Activated CD8-positive, alpha-beta T cell treated with anti-CD3 and anti-CD28 coated beads, Interleukin-2, amount 10 ng/mL, durations not matched to agents 7 days and 5 days (primary cell): ENCODE measurements around the gene ACOT11. TPM values are rescaled to one million over a fixed set of nuclear protein-coding genes. Genes with fewer than 3 reads are reported as not detected.

Experiments
- ATAC-seq: fragments of 150-1000 bp; cut with Tn5 transposase; one replicate; pipeline ENCODE4 v1.10.0; 2021; ENCODE audit warnings: moderate library complexity
- CTCF ChIA-PET: fragments of 350-600 bp; sonication (Branson Sonifier 250); formaldehyde crosslinking; loops from one replicate; lab custom pipeline; 2021; ENCODE audit warnings: antibody characterized with exemption; lab: Charles Lee
- POLR2A ChIA-PET: fragments of 350-600 bp; sonication (Branson Sonifier 250); formaldehyde crosslinking; loops from one replicate; lab custom pipeline; 2021; ENCODE audit warnings: antibody characterized with exemption; lab: Charles Lee
- DNase-seq: peaks from one replicate; pipeline ENCODE4 v3.0.0-alpha.2; 2020
- H3K27ac Mint-ChIP-seq: one replicate; pipeline ENCODE4 v1.8.0; 2021; ENCODE audit warnings: mild to moderate bottlenecking, mixed read lengths
- H3K27me3 Mint-ChIP-seq: one replicate; pipeline ENCODE4 v1.8.0; 2021; ENCODE audit warnings: low read depth, mixed read lengths
- H3K36me3 Mint-ChIP-seq: one replicate; pipeline ENCODE4 v1.8.0; 2021; ENCODE audit warnings: low read depth, mixed read lengths
- H3K4me1 Mint-ChIP-seq: one replicate; pipeline ENCODE4 v1.8.0; 2021; ENCODE audit warnings: low read depth, mixed read lengths
- H3K4me3 Mint-ChIP-seq: one replicate; pipeline ENCODE4 v1.8.0; 2021; ENCODE audit warnings: mild to moderate bottlenecking, mixed read lengths
- H3K9me3 Mint-ChIP-seq: one replicate; pipeline ENCODE4 v1.8.0; 2022; ENCODE audit warnings: mixed read lengths; ENCODE audit not compliant: insufficient read depth
- total RNA-seq, 2 experiments: library from RNA; stranded (reverse); gene quantifications; one replicate each; pipeline ENCODE4 v1.2.3, GENCODE V29; 2021

The ACOT11 gene
- total RNA-seq, 2 experiments from 2014 or later = 1.3 to 1.6 TPM

GRCh38 chr1:54607821-54608565 lies 60.0 kb downstream of the ACOT11 start:
- Mint-ChIP-seq H3K27ac (no peak overlapping the region), H3K4me1 (peaks cover 14% of the 10 kb centered on the region), H3K9me3 (no peaks in the 10 kb centered on the region), H3K4me3 (no peak overlapping the region), H3K36me3 (no peaks in the 10 kb centered on the region), H3K27me3 (no peaks in the 10 kb centered on the region)
- ChIA-PET CTCF (no interaction called here), POLR2A (no interaction called here)
- ATAC-seq (no peak), DNase-seq (no peak)

DNA sequence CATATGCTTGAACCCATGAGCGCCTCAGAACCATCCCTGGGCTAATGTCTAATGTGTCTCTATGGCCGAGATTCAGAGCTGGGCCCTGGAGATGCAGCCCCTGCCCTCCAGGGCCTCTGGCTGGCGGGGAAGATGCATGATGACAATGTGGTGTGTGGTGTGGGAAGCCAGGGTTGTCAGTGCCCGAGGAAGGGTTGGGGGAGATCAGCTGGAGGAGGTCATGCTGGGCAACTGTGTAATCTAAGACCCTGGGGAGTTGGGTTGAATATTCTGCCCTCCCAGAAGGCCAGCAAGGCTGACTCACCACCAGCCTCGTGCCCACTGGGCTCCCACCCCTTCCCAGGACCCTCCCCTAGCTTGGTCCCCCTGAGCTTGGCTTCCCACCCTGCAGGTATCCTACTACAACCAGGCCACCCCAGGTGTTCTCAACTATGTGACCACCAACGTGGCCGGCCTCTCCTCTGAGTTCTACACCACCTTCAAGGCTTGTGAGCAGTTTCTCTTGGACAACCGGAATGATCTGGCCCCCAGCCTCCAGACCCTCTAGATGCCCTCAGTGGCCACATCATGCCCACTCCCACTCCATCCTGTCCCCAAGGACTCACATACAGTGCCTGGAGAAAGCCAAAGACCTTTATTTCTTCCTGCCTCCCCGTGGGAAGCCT lies 60.7 kb downstream of the ACOT11 start:
- Mint-ChIP-seq H3K4me3 (no peak overlapping the region), H3K36me3 (no peaks in the 10 kb centered on the region), H3K27me3 (no peaks in the 10 kb centered on the region), H3K9me3 (no peaks in the 10 kb centered on the region), H3K27ac (no peak overlapping the region), H3K4me1 (peaks cover 14% of the 10 kb centered on the region)
- CTCF ChIA-PET = no interaction called here
- DNase-seq = no peak
- POLR2A ChIA-PET = no interaction called here
- no peak for ATAC-seq

DNA sequence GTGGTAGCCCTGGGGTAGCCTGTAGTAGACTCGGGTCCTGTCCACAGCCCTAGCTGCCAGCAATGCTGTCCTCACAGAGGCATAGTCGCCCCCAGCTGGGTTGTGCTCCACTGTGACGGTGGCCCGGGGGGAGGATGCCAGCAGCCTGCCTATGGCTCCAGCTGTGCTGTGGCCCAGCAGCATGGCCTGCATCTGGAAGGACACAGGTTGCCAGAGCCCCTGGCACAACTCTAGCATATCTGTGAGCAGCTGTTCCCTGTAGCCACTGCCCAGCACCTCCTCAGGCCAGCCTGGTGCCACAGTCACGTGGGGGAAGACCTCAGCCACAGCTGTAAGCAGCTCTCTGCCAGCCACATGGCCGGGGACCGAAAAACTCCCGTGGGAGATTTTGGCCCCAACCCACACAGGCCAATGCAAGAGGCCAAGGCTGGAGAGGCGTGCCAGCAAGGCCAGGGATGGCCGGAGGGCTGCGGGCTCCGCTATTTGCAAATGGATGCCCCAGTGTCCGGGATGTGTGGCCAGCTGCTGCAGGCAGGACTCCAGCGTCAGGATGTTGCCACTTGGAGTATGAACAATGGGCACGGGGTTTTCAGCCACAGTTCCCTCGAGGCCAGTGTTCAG lies 61.4 kb downstream of the ACOT11 start:
- Mint-ChIP-seq H3K27ac (no peak overlapping the region), H3K36me3 (no peaks in the 10 kb centered on the region), H3K27me3 (no peaks in the 10 kb centered on the region), H3K4me1 (peaks cover 11% of the 10 kb centered on the region), H3K4me3 (no peak overlapping the region), H3K9me3 (no peaks in the 10 kb centered on the region)
- ATAC-seq = no peak
- DNase-seq = no peak
- ChIA-PET CTCF (no interaction called here), POLR2A (no interaction called here)

DNA sequence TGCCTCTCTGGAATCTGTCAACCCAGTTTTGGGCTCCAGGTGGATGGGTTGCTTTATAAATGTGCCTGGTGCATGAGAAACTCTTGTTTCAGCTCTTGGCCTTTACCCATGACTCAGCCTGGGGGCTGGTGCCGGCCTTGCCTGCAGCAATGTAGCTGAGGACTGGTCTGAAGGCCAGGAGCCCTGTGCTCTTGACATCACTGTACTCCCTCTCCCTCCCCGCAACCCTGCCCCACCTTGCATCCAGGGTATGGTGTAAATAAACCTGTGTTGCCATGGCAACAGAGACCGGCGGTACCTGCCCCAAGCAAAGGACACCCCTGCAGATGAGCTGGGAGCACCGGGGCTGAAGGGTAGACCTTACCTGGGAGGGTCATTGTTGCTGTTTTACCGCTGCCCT lies 62.0 kb downstream of the ACOT11 start:
- H3K27me3 Mint-ChIP-seq = peaks cover under 1% of the 10 kb centered on the region
- peaks cover 5% of the 10 kb centered on the region for H3K4me1 Mint-ChIP-seq
- ATAC-seq (no peak), DNase-seq (no peak)
- CTCF ChIA-PET = no interaction called here
- POLR2A ChIA-PET = interaction anchor here (0.6 kb wide), 1 partner anchor 183 kb away, joined by 3 read pairs; no protein-coding TSS in a partner anchor
- H3K9me3 Mint-ChIP-seq = no peaks in the 10 kb centered on the region
- no peak overlapping the region for H3K4me3 Mint-ChIP-seq
- H3K36me3 Mint-ChIP-seq = no peaks in the 10 kb centered on the region
- no peak overlapping the region for H3K27ac Mint-ChIP-seq

DNA sequence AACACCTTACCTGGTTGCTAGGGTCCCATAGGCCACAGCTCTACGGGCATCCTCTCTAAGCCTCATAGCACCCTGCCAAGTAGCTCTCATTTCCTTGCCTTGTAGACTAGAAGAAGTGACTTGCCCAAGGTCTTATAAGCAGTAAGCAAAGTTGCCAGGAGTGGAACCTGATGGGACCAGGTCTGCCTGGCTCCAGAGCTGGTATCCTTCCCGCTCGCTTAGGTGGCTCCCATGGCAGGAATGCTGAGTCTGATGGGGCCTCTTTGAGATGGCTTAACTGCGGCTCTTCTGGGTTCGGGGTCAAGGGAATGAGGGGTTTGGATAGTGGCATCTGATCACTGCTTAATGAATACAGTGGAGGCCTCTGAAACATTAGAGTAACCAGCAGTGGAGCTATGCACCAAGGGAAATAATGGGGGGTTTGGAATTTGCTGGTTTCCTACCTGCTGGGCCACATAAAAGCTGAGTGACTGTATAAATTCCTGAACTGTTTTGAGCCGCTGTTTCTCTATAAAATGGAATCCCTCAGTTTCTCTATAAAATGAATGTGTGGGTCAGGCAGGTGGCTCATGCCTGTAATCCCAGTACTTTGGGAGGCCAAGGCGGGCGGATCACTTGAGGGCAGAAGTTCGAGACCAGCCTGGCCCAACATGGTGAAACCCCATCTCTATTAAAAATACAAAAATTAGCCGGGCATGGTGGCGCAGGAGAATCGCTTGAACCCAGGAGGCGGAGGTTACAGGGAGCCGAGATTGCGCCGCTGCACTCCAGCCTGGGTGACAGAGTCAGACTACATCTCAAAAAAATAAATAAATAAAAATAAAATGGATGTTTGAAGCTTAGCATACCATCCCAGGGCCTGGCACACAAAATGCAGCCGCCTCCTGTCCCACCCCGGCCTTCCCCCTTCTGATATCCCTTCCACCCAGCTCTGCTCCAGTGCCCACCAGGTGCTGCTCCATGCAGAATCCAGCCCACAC lies 62.9 kb downstream of the ACOT11 start:
- Mint-ChIP-seq H3K4me1 (no peaks in the 10 kb centered on the region), H3K9me3 (no peaks in the 10 kb centered on the region), H3K4me3 (no peak overlapping the region), H3K36me3 (no peaks in the 10 kb centered on the region), H3K27ac (no peak overlapping the region), H3K27me3 (peaks cover 3% of the 10 kb centered on the region)
- CTCF ChIA-PET = no interaction called here
- ATAC-seq = no peak
- no peak for DNase-seq
- POLR2A ChIA-PET = interaction anchor here (0.6 kb wide), 1 partner anchor 184 kb away, joined by 3 read pairs; no protein-coding TSS in a partner anchor

GRCh38 chr1:54611621-54612020 lies 63.6 kb downstream of the ACOT11 start:
- no peaks in the 10 kb centered on the region for H3K4me1 Mint-ChIP-seq
- ChIA-PET POLR2A (no interaction called here), CTCF (no interaction called here)
- H3K36me3 Mint-ChIP-seq = no peaks in the 10 kb centered on the region
- no peak overlapping the region for H3K27ac Mint-ChIP-seq
- ATAC-seq (no peak), DNase-seq (no peak)
- no peak overlapping the region for H3K4me3 Mint-ChIP-seq
- H3K9me3 Mint-ChIP-seq = no peaks in the 10 kb centered on the region
- peaks cover 3% of the 10 kb centered on the region for H3K27me3 Mint-ChIP-seq

DNA sequence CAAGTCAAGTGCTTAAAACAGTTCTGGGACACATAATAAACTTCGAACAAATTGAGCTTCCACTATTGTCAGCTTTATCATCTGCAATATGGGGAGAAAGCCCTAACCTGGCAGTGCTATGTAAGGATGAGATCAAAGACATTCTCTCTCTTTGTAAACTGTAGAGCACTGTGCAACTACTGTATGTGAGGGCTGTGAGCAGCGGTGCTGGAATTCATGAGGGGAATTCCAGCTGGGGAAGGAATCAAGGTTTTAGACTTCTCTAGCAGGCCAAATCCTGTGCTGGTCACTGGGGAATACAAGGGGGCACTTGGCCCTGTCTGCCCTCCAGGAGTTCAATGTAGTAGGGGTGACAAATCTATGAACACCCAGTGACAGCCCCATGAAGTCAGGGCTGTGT lies 66.0 kb downstream of the ACOT11 start:
- Mint-ChIP-seq H3K4me1 (no peaks in the 10 kb centered on the region), H3K4me3 (no peak overlapping the region), H3K36me3 (no peaks in the 10 kb centered on the region), H3K9me3 (no peaks in the 10 kb centered on the region), H3K27me3 (peaks cover 3% of the 10 kb centered on the region), H3K27ac (no peak overlapping the region)
- POLR2A ChIA-PET = no interaction called here
- ATAC-seq = no peak
- DNase-seq = no peak
- CTCF ChIA-PET = no interaction called here

- Mint-ChIP-seq H3K27ac (no peak overlapping the region), H3K4me3 (no peak overlapping the region), H3K9me3 (no peaks in the 10 kb centered on the region), H3K36me3 (no peaks in the 10 kb centered on the region), H3K27me3 (peaks cover 3% of the 10 kb centered on the region), H3K4me1 (no peaks in the 10 kb centered on the region)
- DNase-seq (no peak), ATAC-seq (no peak)
- ChIA-PET POLR2A (no interaction called here), CTCF (no interaction called here)
Observed at GRCh38 chr1:54614563-54614962, 66.5 kb downstream of the ACOT11 start.

DNA sequence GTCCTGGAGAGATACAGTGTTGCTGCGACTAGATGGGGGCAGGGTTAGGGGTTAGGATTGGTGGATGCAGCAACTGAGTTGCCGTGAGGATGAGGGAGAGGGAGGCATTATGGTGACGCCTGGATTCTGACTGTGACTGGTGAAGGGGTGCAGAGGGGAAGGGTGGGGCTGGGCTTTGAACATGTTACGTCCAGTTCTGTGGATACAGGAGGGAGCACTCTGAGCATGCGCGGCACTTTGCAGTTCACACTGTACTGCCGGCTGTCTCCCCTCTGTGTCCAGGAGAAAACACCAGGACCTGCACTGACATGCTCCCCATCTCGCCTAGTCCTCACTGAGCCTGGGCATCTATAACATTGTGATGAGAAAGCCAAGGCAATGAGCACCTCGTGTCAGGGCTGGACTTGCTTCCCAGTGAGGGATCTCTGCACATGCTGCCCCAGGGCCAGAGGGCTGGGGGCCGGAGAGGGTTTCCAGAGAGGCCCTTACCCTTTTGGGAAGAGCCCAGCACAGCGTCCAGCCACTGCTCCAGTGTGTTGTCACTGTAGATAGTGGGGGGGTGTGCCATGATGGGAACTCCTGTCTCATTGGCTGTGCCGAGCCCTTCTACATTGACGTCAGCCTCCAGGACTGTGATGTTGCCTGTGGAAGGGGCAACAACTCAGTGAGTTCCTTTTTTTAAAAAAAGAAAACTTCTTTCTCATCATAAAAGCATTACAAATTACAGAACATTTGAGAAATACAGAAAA lies 67.7 kb downstream of the ACOT11 start:
- peaks cover 3% of the 10 kb centered on the region for H3K27me3 Mint-ChIP-seq
- ChIA-PET CTCF (no interaction called here), POLR2A (no interaction called here)
- no peak for ATAC-seq
- DNase-seq = no peak
- H3K4me1 Mint-ChIP-seq = no peaks in the 10 kb centered on the region
- no peak overlapping the region for H3K27ac Mint-ChIP-seq
- no peak overlapping the region for H3K4me3 Mint-ChIP-seq
- H3K9me3 Mint-ChIP-seq = no peaks in the 10 kb centered on the region
- no peaks in the 10 kb centered on the region for H3K36me3 Mint-ChIP-seq

- POLR2A ChIA-PET = interaction anchor here (0.7 kb wide), 1 partner anchor 1836 kb away, joined by 3 read pairs; no protein-coding TSS in a partner anchor
Observed at GRCh38 chr1:54619749-54620148, 71.7 kb downstream of the ACOT11 start.

More at GRCh38 chr1:54619749-54620148, 71.7 kb downstream of the ACOT11 start:
- Mint-ChIP-seq H3K4me1 (no peaks in the 10 kb centered on the region), H3K27ac (no peak overlapping the region), H3K27me3 (peaks cover 3% of the 10 kb centered on the region), H3K4me3 (no peak overlapping the region), H3K36me3 (no peaks in the 10 kb centered on the region), H3K9me3 (no peaks in the 10 kb centered on the region)
- CTCF ChIA-PET = no interaction called here
- DNase-seq = no peak
- ATAC-seq = no peak
